Chondrocyte (in vitro differentiated cells): ENCODE results near the gene UBE2L5. TPM values are rescaled to one million over a fixed set of nuclear protein-coding genes. Genes with fewer than 3 reads are reported as not detected.

Experiments used
- DNase-seq: peaks from one replicate; pipeline ENCODE4 v3.0.0; 2021; ENCODE audit warnings: mixed read lengths, low spot score
- H3K27ac Mint-ChIP-seq: one replicate; pipeline ENCODE4 v1.8.0; 2021; ENCODE audit warnings: mild to moderate bottlenecking, moderate library complexity, mixed read lengths; ENCODE audit not compliant: unreplicated experiment
- H3K27me3 Mint-ChIP-seq: 2 replicates; pipeline ENCODE4 v1.8.0; 2021; ENCODE audit warnings: low read depth, mixed read lengths
- H3K36me3 Mint-ChIP-seq: 2 replicates; pipeline ENCODE4 v1.8.0; 2021; ENCODE audit warnings: low read depth, mixed read lengths
- H3K4me1 Mint-ChIP-seq: 2 replicates; pipeline ENCODE4 v1.8.0; 2021; ENCODE audit warnings: low read depth, mild to moderate bottlenecking, mixed read lengths
- H3K4me3 Mint-ChIP-seq: one replicate; pipeline ENCODE4 v1.8.0; 2021; ENCODE audit warnings: mild to moderate bottlenecking, moderate library complexity, mixed read lengths; ENCODE audit not compliant: unreplicated experiment
- H3K9me3 Mint-ChIP-seq: 2 replicates; pipeline ENCODE4 v1.8.0; 2021; ENCODE audit warnings: low read depth, mixed read lengths
- total RNA-seq: library from RNA; stranded (reverse); gene quantifications from 3 replicates; pipeline ENCODE4 v1.2.1, GENCODE V29; 2021
- TF ChIP-seq, protein P1 (sequence below): fragments of 200-600 bp; sonication (generic); IDR thresholded peaks from 2 replicates; pipeline ENCODE4 v1.5.0; 2021; ENCODE audit warnings: antibody characterized with exemption, mild to moderate bottlenecking, moderate library complexity

UBE2L5 gene
- total RNA-seq, 1 donor from 2014 or later = not detected

DNA sequence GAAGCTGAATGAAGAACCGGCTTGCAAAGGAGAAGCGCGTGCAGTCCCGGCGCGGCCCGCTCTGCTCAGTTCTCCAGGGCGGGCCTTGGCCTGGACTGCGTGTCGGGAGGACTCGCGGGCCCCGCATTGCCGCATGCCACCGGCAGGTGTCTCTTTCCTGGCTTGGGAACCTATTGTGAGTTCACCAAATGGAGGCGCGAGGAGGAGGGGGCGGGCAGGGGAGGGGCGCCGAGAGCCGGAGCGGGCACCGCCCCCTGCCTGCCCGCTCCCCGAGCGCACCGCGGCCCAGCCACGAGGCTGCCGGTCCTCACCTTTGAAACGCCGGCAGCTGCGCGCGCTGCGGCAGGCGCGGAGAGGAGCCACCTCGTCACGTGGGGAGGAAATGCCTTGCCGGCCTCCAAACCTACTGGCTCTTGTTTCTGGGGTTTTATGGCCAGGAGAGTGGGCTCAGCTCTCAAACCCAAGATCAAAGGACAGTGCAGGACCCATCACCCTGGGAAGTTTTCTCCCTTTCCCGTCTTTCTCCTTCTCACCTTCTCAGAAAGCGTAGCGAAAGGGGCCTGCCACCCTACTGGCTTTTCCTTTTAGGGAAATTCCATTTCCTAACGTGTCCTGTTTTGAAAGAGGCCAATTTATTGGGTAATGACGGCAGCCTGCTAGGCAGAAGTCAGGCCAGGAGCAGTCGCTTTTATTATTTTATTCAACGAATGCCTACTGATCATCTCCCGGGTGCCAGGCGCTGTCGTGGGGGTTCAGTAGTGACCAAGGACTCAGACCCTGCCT lies 13.8 kb upstream of the UBE2L5 start:
- Mint-ChIP-seq H3K36me3 (no peaks in the 10 kb centered on the region), H3K27me3 (no peaks in the 10 kb centered on the region), H3K4me3 (peak overlapping the region; percentile 65), H3K9me3 (no peaks in the 10 kb centered on the region), H3K4me1 (peaks cover 28% of the 10 kb centered on the region), H3K27ac (peak overlapping the region; percentile 81)
- peak; percentile 94 for DNase-seq
- TF ChIP-seq, protein P1, sequence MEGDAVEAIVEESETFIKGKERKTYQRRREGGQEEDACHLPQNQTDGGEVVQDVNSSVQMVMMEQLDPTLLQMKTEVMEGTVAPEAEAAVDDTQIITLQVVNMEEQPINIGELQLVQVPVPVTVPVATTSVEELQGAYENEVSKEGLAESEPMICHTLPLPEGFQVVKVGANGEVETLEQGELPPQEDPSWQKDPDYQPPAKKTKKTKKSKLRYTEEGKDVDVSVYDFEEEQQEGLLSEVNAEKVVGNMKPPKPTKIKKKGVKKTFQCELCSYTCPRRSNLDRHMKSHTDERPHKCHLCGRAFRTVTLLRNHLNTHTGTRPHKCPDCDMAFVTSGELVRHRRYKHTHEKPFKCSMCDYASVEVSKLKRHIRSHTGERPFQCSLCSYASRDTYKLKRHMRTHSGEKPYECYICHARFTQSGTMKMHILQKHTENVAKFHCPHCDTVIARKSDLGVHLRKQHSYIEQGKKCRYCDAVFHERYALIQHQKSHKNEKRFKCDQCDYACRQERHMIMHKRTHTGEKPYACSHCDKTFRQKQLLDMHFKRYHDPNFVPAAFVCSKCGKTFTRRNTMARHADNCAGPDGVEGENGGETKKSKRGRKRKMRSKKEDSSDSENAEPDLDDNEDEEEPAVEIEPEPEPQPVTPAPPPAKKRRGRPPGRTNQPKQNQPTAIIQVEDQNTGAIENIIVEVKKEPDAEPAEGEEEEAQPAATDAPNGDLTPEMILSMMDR = peak; percentile 83

DNA sequence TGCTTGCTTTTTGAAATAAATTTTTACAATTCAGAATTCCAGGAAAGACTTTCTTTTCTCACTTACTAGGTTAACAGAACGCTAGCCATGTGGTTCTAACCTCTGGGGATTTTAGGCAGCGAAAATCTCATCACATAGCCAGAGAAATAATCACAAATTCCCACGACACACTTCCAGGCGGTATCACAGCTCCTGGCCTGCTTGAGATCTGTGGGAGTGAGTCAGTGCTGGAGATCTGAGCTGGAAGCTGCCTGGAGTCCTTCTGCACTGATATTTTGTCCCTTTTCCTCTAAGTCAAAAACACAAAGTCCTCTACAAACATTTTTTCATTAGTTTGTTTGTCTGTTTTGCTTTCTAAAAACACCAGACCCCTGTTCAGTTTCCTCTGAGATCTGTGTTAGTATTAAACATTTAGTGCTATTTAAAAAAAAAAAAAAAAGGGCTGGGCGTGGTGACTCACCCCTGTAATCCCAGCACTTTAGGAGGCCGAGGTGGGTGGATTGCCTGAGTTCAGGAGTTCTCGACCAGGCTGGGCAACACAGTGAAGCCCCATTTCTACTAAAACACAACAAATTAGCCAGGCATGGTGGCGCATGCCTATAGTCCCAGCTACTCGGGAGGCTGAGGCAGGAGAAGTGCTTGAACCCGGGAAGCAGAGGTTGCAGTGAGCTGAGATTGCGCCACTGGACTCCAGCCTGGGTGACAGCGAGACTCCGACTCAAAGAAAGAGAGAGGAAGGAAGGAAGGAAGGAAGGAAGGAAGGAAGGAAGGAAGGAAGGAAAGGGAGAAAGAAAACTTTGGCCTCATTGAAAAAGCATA lies 12.2 kb upstream of the UBE2L5 start:
- no peak for DNase-seq
- H3K27ac Mint-ChIP-seq = peak overlapping the region; percentile 81
- H3K4me3 Mint-ChIP-seq = no peak overlapping the region
- no peaks in the 10 kb centered on the region for H3K9me3 Mint-ChIP-seq
- H3K27me3 Mint-ChIP-seq = no peaks in the 10 kb centered on the region
- TF ChIP-seq, protein P1 = no peak
- peaks cover 28% of the 10 kb centered on the region for H3K4me1 Mint-ChIP-seq
- H3K36me3 Mint-ChIP-seq = no peaks in the 10 kb centered on the region

DNA sequence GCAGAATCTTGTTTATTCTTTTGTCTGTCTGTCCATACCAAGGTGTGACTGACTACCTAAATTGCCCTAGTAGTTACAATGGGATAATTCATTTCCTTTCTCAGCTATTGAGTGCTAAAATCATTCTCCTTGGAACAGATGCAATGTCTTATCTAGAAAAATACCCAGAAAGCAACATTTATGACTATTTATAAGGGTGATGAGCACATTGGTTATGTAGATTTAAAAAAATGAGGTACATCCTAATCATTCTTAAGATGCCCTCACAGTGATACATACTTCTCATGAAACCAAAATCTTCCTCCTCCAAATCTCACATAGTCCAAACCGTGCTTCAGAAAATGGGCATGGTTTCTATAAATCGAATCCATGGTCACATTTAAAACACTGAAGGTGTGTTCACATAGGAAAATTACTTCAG lies 11.6 kb upstream of the UBE2L5 start:
- H3K4me3 Mint-ChIP-seq = no peak overlapping the region
- TF ChIP-seq, protein P1 = no peak
- no peaks in the 10 kb centered on the region for H3K9me3 Mint-ChIP-seq
- no peaks in the 10 kb centered on the region for H3K36me3 Mint-ChIP-seq
- peaks cover 28% of the 10 kb centered on the region for H3K4me1 Mint-ChIP-seq
- no peaks in the 10 kb centered on the region for H3K27me3 Mint-ChIP-seq
- no peak overlapping the region for H3K27ac Mint-ChIP-seq
- no peak for DNase-seq

- no peaks in the 10 kb centered on the region for H3K9me3 Mint-ChIP-seq
- DNase-seq = no peak
- TF ChIP-seq, protein P1 = no peak
- no peak overlapping the region for H3K27ac Mint-ChIP-seq
- no peak overlapping the region for H3K4me3 Mint-ChIP-seq
- H3K4me1 Mint-ChIP-seq = peaks cover 26% of the 10 kb centered on the region
- no peaks in the 10 kb centered on the region for H3K27me3 Mint-ChIP-seq
- no peaks in the 10 kb centered on the region for H3K36me3 Mint-ChIP-seq
Observed at GRCh38 chr13:30412346-30412745, 9.9 kb upstream of the UBE2L5 start.

DNA sequence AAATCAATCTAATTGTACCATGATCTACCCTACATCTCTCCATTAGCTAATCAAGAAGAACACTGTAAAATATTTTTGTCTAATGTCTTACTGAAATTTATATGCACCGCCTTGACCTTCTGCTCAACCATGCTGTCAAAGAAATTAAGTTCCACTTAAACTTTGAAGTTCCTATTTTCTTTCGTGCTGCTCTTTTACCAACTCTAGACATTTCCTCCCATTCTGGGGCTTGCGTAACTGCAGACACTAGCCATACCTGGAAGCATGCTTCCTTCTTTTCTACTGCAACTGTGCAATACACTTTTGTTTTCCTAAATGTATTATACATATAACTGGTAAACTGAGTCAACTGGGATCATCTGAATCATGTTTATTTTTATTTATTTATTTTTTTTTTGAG lies 8.5 kb upstream of the UBE2L5 start:
- no peak overlapping the region for H3K27ac Mint-ChIP-seq
- H3K9me3 Mint-ChIP-seq = no peaks in the 10 kb centered on the region
- H3K36me3 Mint-ChIP-seq = no peaks in the 10 kb centered on the region
- TF ChIP-seq, protein P1 = no peak
- DNase-seq = no peak
- peaks cover 17% of the 10 kb centered on the region for H3K4me1 Mint-ChIP-seq
- no peaks in the 10 kb centered on the region for H3K27me3 Mint-ChIP-seq
- no peak overlapping the region for H3K4me3 Mint-ChIP-seq
